HG02852 (cell line): ENCODE measurements around the gene CCDC169.

ENCODE experiments used
- ATAC-seq: cut with Tn5 transposase; IDR thresholded peaks from one replicate; pipeline ENCODE4 v1.9.1; 2021; ENCODE audit warnings: mild to moderate bottlenecking, moderate library complexity; ENCODE audit not compliant: unreplicated experiment

CCDC169 gene

DNA sequence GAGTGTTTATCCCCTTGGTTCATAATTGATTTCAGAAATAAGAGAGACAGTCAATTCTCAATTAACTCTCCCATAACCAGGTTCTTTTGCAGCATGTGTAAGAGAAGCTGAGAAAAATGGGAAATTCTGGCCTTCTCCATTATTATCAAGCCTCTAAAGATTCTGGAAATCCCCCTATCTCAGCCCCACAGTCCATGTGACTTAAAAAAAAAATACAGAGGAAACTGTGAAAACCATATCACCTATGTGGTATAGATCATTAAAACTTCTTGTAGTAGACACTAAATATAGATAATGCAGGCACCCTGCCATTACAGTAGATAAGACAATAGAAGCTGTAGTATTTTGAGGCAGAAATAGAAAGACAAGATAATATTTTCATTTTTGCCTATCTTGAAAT lies 48.9 kb downstream of the CCDC169 start:
- no peak for ATAC-seq

DNA sequence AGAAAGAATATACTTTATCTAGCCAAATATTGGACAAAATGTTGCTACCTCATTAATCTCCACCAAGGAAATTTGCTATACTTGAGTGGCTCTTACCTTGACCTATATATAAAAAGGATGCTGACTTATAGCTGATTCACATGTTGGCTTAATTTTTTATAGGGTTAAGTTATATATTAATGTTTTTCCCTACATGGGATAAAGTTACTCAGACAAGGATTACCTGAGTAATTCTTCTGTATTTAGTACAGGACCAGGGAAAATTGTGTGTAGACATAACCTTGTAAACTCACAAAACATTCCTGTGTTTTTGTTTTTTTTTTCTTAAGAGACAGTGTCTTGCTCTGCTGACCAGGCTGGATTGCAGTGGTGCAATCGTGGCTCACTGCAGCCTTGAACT lies 52.6 kb downstream of the CCDC169 start:
- no peak for ATAC-seq

DNA sequence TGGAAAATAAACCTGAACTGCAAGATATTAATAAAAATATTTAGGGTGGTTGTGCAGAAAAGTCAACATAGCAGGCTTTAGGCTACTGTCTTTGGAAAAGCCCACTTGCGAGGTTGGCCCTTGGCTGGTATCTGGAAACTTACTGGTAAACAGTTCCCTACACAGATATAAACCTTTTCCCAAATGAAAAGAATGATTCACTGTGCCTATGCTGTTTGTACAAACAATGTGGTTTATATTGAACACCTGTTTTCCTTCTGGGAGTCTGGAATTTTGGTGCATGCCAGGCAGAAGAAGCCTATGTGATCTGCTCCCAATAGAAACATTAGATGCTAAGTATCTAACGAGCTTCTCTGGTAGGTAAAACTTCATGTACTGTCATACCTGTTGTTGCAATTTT lies 53.5 kb downstream of the CCDC169 start:
- no peak for ATAC-seq

DNA sequence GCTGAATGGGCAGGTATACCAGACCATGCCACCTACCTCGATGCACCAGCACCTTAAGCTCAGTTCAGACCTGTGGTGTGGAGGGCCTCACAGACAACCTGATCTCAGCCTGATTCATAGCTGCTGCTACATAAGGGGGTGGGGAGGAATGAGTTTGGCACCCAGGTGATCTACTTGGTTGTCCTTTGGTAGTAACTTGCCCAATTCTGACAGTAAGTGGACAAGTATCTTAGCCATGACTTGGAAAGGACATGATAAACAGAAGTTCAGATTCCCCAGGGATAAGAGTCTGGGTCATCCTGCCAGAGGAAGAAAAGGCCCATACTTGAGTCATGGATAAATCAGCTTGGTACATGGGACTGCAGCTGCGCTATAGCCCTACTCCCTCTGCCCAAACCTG lies 54.9 kb downstream of the CCDC169 start:
- no peak for ATAC-seq

DNA sequence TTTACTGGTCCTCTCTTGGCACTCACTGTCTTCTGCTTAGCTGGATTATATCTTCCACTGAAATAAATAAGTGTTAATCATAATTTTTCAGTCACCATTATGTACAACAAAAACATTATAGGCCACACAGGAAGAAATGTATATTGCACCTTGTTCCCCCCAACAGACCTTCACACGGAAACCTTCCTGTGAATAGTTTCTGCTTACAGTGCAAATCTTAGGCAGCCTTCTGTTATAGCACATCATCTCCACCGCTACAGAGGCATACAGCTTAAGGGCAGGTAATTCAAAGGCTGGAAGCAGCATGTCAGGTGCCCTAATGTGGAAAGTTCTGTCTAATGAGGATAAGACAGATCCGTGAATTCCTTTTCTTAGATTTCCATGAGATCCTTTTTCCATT lies 66.4 kb downstream of the CCDC169 start:
- no peak for ATAC-seq

DNA sequence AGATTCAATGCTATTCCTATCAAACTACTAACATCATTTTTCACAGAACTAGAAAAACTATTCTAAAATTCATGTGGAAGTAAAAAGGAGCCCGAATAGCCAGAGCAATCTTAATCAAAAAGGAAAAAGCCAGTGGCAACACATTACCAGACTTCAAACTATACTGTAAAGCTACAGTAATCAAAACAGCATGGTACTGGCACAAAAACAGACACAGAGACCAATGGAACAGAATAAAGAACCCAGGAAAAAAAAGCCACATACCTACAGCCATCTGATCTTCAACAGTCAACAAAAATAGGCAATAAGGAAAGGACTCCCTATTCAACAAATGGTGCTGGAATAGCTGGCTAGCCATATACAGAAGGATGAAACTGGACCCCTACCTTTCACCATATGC lies 72.9 kb downstream of the CCDC169 start:
- ATAC-seq: no peak

DNA sequence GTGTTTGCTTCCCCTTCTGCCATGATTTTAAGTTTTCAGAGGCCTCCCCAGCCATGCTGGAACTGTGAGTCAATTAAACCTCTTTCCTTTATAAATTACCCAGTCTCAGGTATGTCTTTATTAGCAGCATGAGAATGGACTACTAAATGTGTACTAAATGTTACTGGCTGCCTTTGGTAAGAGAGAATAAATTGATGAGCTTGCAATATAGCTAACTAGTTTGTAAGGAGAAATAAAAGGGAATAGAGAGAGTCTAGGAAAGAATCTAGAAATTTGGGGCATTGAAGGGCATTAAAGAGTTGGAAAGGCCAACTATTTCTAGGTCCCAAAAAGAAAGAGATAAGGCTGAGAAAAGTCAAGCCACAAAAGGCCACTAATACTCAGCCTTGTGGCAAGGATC lies 77.7 kb downstream of the CCDC169 start:
- no peak for ATAC-seq

DNA sequence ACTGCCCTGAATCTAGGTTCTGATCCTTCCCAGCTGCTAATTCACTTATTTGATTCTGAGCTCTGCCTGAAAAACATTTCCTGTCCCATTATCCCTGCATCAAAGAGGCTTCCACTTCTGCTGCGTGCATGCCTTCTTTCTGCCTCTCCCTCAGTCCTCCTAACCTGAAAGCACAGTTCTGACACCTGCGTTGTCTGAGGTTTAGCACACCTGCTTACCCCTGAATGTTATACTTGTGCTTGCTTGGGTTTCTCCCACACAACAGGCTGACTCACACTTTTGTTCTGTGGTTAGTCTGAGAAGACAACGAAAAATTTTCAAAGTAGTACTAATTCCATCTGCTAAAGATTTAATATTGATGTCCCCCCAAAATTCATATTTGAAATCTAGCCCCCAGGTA lies 80.2 kb downstream of the CCDC169 start:
- no peak for ATAC-seq

DNA sequence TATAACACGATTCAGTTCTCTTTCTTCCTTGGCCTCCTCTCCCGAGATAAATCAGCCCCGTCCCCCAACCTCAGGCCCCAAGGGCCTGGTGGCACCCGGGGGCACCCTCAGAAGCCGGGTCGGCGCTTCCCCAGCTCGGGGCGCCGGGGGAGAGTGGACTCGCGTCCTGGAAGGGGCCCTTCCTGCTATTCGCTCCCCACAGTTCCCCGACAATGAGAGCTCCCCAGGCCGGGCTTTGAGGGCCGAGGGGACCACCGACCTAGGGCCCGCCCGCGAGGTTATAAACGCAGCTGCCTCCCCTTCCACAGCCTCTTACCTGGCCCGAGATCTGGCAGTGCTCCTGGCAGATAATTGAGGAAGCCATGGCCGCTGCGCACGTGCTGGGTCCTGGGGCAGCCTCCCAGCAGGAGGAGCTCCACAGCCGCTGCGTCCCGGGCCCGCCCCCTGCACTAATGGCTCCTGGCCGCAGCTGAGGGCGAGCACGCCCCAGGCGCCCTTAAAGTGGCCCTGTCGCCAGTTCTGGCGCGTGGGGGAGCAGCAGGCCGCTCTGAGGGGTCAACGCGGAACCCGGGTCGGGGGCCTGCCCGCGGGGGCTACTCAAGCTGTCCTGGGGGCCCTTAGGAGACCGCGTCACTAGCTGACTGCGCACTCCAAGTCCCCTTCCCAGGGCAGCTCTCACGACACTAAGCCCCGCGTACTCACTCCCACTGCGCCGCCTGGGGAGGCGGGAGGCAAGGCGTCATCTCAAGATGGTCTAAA lies 83.3 kb downstream of the CCDC169 start, which contains the start of gene SOHLH2:
Gene SOHLH2 (minus strand): TSS at position 394 of the 759 bp plus-strand sequence. CDS start 30 bp downstream, at position 364.
- no peak for ATAC-seq

DNA sequence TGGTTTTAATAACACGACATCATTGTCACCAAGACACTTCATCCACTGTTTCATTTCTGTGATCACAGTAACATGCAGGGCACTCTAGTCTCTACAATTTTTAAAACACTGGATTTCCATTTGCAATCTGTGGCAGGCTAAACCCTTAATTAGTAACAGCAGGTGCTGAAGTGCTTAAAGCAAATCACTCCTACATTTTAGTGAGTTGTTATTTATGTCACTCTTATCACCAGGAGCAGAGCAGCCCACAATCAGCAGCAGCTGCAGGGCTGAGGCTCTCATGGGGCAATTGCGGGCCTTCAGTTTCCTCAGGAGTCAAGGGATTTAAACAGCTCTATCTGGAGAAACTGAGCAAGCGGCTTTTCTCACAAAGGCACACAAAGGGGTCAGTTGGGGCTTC lies 84.8 kb downstream of the CCDC169 start:
- no peak for ATAC-seq

DNA sequence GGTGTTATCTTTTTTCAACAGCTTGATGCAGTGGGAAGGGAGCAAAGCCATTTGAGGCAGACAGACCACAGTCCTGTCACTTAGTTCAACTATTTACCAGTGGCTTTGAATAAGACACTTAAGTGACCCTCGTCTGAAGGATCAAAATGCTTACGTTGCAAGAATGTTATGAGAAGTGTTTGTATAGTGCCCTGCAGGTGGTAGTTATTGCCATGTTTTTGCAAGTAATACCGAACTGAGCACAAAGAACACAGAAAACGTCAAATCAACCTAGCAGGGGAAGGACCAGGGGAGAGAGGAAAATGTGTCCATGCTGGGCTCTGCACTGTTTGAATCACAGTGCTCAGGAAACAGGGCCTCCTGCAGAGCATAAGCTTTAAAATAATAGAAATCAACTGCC lies 86.0 kb downstream of the CCDC169 start:
- ATAC-seq: no peak

DNA sequence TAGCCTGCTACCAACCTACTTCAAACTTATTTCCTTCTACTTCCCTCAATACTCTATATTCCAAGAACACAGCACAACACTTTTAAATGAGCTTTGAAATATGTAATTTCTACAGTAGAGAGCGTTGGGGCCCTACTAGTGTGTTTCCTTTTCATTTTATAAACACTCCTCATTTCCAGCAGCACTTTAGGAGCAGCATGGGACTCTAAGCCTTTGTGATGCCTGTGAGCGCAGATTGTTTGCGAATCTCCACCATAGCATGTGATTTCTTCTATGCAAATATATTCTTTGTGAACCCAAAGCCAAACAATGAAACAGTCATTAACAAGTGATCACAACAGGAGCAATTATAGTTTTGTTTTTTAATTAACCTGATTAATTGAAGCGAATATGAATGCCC lies 86.9 kb downstream of the CCDC169 start:
- no peak for ATAC-seq

DNA sequence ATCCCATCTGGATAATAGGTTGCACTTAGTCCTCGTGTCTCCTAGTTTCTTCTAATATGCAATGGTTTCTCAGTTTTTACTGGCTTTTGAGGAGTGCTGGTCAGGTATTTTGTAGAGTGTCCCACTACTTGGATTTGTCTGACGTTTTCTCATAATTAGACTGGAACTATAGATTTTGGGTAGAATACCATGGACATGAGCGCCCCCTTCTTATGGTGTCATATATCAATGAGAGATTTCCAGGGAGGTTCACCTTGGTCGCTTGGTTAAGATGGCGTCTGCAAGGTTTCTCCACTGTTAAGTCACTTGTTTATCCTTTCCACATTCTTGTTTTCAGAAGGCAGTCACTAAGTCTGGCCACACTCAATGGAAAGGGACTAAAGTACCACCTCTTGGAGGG lies 89.9 kb downstream of the CCDC169 start:
- no peak for ATAC-seq

DNA sequence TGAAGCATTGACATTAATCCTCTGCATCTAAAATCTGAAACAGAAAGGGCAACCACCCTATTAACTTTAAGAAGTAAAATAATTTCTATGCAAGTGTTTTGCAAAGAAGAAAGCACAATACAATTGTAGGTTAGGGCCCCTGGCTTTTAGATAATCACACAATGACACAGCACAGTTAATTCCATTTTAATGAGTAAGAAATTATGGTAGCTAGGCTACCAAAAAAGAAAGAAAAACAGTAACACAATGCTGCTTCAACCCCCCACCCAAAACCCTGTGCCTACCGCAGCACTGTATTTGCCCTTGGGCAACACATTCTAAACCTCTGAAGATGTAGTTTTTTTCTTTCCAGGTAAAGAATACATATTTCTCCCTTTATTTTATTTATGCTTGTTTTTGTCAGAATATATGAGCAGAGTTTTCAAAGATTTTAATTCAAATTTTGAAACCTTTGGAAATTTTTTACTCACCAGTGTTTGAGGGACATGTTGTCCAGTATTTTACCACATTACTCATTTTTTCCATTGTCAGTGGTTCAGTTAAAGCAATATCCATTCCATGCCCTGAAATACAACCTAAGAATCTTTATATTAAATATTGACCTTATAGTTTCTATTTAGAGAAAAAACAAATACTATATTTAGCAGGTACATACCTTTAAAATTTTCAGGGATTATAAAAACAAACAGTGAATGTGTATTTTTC lies 104.3 kb downstream of the CCDC169 start:
- ATAC-seq: no peak

DNA sequence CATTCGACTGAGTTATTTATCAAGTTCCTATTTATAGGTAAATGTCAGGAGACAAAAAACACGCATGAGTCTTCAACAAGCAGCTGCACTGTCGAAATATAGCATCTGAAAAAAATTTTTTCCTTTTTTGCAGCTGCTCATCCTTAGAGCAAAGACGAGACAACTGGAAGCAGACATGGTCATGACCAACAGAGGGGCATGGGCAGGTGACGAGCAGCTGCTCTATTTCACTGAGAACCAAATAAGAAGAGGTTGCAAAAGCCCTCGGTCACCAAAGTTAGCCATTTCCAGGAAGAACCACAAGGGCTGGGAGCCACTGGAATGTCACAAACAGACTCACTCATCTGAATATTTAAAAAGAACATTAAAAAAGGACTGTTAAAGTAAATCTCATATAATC lies 105.4 kb downstream of the CCDC169 start:
- no peak for ATAC-seq

DNA sequence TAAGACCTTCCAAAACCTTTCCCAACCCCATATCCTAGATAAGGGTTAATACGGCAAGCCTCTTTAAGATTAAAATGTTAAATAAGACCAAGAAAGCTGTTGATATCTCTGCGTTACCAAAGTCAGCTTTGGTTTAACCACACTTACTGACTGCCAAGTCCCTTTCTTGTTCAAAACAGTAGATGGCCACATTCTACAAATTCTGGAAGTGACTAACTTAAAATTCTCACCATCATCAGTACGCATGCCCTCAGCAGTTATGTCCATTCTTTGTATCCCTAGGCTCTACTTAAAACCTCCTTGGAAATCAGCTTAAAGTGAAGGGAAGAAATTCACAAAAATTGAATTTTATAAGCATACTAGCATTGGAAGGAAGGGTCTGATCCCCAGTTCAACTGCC lies 106.8 kb downstream of the CCDC169 start:
- ATAC-seq: no peak

DNA sequence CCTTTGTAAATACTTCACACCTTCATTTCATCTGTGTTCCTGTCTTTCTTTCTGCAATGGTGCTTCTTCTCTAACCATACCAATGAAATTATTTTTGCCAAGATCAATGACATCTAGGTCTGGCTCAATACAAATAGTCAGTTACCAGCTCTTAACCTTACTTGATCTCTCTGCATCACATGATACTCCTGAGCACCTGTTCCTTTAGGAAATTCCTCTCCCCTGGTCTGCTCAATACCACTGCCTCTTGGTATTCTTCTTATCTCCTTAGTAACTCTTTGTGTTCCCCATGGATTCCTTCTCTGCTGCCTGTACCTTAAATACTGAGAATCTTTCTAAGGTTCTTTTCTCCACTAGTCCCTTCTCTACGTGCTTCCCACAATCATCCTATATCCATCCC lies 109.2 kb downstream of the CCDC169 start:
- no peak for ATAC-seq

DNA sequence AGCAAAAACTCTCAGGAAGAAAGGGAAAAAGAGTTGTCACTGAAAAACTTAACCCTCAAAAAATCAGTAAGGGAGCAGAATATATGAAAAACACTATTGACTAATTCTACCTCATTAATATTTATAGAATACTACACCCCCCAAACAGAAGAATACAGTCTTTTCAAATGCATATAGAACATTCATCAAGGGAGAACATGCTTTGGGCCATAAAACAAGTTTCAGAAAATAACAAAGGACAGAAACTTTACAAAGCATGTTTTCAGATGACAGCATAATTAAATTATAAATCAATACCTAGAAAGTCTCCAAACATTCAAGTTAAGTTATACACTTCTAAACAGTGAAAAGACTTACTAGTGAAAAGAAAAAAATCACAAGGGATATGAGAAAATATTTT lies 113.7 kb downstream of the CCDC169 start:
- ATAC-seq: no peak
